T-helper 1 cell (primary cell): ENCODE data around the gene PDCD10.

Experiments
- DNase-seq, 5 donors: peaks; one replicate each; pipeline ENCODE4 v3.0.0-alpha.2; 2012 to 2020
- total RNA-seq, 4 donors: gene quantifications; one replicate each; lab custom pipeline; 2026; lab: John Stamatoyannopoulos, UW

Gene PDCD10
- total RNA-seq = 34.3 to 47.0 (median 41.7) reads per million in 4 donors

- DNase-seq = peak; percentile 93 to 99 (median 96)
Measured at GRCh38 chr3:167734498-167735232, at the start of gene PDCD10. TSS of gene PDCD10 (minus strand) at chr3:167734892. CDS start at chr3:167720157, 14,735 bp downstream.

GRCh38 chr3:167783781-167784180 lies 49.1 kb upstream of the PDCD10 start:
- DNase-seq = no peak

DNA sequence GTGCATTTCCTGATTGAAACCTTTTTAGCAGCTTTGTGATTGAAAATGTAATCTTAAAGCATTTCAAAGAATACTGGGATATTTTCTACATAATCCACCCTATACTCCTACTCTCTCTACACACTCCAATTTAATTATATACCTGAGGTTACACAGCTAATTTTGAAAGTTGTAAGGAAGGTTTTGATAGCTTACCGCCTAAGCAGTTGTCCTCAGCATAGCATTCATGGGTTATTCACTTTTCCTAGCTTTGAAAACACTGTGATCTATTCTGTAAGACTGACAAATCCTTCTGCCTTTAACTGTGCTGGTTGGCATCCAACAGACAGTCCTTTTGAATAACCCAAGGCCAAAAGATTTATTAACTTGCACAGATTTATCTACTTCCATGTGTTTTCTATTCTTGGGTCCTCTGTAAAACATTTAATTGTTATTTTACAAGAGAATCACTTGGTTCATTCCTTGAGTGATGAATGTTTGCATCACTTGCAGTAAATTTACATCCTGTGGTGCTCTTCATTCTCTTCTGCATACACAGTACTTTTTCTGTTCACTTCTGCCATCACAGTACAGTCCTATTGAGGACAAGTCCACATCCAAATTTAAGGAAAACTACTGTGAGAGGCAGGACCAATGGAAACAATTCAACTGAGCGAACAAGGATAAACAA lies 45.7 kb upstream of the PDCD10 start:
- DNase-seq = no peak

DNA sequence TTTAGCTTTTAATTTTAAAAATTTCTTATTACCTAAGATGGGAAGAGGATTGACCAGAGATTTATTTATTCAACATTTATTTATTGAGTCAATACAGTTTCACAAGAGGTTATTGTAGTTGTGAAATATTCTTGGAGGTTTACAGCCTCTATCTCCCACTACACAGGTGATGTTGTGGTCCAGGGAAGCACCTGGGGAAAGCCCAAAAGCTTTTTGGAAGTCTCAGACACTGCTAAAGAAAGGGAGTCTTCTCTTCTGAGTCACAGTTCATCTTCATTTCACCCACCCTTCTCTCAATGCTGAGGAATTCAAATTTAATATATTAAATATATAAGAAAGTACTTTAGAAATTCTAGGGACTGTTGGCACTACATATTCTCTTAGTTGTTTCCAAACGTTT lies 42.7 kb upstream of the PDCD10 start:
- DNase-seq = no peak

GRCh38 chr3:167776066-167776685 lies 41.5 kb upstream of the PDCD10 start:
- no peak for DNase-seq

GRCh38 chr3:167773584-167773983 lies 38.9 kb upstream of the PDCD10 start:
- no peak for DNase-seq

GRCh38 chr3:167772992-167773391 lies 38.3 kb upstream of the PDCD10 start:
- DNase-seq = no peak

GRCh38 chr3:167762296-167762695 lies 27.6 kb upstream of the PDCD10 start:
- DNase-seq = no peak

DNA sequence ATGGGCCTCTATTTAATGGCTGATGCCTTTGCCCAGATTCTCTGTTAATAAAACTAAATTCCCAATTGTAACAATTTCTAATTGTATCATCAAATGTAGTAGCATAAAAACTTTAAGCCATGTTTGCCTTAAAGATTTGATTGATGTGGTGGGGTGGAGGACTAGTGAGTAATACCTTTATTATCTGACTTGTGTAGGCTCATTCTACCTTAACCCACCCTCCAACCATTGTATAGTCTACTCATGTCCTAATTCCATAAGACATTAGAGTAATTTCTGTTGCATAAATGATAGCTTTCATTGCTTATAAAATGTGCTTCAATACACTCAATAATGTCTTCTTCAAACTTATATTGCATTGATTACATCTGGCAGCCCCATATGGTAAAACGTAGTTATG lies 26.6 kb upstream of the PDCD10 start:
- DNase-seq = no peak

- DNase-seq = no peak
Measured at GRCh38 chr3:167754049-167754448, 19.4 kb upstream of the PDCD10 start.

DNA sequence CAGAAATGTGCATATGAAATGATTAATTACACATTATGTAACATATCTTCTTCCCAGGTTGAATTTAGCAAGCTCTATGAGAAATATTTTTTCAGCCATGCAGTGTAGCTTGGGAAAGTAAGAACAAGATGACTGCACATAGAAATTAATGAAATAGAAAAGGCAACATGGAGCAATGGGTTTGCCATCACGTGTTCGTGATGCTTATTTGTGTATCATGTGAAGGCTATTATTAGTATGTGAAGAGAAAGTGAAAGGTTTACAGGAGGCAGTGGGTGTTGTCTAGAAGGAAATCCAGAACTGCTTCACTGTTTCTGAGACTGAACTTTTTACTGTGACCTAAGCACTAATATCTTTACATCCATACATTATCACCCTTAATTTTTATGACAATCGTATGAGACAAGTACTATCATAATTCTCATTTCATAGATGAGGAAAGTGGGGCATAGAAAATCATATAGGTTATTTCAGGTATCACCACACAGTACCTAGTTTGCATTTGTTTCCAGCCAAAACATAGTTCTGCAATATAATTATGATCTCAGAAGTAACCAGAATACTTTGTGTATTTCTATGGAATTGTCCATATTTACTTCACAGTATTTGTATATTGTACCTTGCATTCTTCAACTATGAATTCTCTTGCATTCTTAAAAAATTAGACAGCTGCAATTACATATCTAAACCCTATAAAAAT lies 15.7 kb upstream of the PDCD10 start:
- peak in 1 of 5 donors; percentile 2 for DNase-seq

- no peak for DNase-seq
Measured at GRCh38 chr3:167749728-167750127, 15.0 kb upstream of the PDCD10 start.

GRCh38 chr3:167749209-167749608 lies 14.5 kb upstream of the PDCD10 start:
- DNase-seq = no peak

DNA sequence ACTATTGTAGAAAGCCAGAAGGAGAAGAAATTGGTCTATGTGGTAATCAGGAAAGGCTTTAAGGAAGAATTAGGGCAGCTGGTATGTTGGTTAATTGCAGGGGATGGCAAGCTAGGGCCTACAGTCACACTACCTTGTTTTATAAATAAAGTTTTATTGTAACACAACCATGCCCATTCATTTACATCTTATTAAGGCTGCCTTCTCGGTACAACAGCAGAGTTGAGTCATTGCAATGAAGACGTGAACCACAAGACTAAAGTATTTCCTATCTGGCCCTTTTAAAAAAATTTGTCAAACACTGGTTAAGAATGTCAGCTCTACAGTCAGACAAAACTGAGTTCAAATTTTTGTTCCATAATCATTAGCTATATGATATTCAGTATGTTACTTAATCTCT lies 9.1 kb upstream of the PDCD10 start:
- peak in 1 of 5 donors; percentile 22 for DNase-seq

DNA sequence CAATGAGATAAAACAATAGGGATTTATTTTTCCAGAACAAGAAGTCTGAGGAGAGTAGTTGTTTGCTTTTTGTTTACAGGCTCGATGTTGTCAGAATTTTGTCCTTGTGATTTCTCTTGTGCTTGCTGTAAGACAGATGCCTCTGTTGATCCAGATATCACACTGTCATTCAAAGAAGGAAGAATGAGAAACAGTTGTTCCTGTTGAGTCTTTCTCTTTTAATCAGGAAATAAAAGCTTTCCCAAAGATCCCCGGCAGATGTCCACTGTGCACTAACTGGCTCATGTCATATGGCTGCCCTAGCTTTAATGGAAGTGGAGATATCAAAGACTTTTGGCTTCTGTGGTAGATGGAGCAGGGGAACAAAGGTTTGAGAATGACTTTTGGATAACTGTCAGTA lies 7.6 kb upstream of the PDCD10 start:
- no peak for DNase-seq

DNA sequence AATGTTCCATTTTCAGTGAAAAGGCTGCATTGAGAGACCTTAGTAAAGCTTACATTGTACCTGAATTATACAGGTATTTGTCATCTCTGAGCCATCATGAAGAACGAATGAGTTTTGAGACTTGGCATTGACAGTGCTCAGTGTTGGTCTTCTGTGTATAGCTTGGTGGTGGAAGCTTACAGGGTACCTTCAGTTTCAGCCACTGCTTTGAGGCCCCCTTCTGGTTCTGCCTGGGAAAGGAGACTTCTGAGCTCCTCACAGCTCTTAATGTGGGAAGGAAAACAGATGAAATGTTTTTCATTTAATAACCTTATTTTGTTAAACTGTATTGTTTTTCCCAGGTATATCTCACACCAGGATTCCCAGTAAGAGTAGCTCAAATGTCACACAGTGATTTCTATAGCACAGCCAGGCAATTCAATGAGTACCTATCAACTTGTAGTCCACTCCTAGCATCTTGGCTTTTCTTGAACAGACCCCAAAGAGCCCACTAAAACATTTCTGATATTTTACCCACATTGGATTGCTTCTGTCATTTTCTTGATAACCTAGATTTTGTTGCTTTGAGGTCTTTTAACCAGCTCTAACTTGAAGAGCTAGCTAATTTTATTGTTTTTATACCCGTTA lies 6.4 kb upstream of the PDCD10 start:
- peak in 2 of 5 donors; percentile 13 to 22 for DNase-seq

- DNase-seq = no peak
Measured at GRCh38 chr3:167739190-167739810, 4.6 kb upstream of the PDCD10 start.

DNA sequence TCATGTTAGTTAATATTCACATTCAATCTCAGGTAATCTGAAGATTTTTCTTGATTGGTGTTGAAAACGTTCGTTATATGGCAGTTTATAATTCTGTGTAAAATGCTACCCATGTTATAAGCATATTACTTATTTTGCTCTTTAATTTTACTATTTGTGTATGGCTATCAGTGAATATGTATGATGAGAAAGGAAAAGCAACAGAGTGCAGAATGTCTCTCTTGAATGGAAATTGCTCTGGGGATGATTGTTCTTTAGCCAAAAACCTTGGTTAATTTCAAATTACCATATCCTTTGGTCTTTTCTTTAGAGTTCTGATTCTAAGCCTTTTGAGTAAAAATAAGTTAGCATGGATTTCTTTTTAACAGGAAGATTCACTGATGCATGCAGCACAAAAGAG lies 3.3 kb upstream of the PDCD10 start:
- DNase-seq = no peak

DNA sequence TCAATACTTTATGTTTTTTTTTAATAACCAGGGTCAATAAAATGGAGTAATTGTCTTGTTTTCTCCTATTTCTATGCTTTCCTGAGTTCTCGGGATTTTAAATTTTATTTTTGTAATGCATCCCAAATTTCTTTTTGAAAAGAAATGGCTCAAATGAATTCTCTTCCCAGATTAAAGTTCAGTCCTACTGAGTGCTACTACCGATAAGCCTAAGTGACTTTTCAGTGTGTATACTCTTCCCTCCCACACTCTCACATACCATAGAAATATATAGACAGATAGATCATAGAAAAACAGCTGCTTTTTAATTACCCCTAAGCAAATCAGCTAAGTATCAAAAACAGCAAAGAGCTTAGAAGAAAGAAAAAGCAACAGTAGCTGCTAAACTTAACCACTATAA lies 2.3 kb upstream of the PDCD10 start:
- DNase-seq = no peak

GRCh38 chr3:167736264-167736787 lies 1.6 kb upstream of the PDCD10 start:
- no peak for DNase-seq

DNA sequence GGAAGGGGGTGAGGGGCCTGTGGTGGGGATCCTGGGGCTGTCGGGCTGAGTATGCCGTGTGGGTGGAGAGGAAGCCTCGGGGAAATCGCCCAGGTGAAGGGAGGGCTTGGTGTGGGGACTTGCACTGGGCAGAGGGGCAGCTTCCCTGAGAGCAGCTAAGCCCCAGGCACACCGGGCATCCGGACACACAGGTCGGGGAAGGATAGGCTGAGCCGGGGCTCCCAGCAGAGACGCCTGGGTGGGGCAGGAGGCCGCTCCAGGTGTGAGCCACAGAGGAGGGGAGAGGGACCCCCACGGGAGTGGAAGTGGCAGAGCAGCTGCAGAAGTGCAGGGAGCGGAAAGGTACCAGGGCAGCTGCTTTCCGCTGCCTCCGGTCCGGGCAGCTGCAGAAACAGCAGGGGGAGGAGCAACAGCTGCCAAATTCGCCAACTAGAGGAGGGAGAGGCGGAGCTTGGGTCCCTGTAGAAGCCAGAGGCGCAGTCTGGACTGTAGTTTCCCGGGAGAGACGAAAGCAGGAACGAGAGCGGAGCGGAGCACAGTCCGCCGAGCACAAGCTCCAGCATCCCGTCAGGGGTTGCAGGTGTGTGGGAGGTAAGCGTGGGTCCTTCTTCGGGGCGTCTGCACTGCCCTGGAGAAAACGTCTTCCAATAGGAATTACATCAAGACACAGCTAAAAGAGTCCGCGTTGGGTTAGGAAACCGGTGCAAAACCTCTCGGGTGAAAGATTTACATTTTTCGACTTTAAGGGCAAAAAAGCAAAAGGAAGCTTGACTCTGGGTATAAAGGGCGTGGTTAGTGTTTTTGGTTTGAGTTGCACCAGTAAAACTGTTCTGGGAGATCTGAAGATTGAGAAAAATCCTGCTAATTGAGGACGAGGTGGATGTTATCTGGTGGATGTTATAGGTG lies 794 bp upstream of the PDCD10 start, which contains the start of gene SERPINI1:
TSS of gene SERPINI1 (plus strand) at position 489 of the 906 bp plus-strand sequence. CDS start 53,408 bp downstream, outside the sequence.
- DNase-seq = peak; percentile 62 to 87 (median 71)
